Ramos (cell line): Measurements from ENCODE around the gene DHX57.
"Not testable (repeated sequence)": the region's sequence is repeated elsewhere in the genome, so short reads cannot be mapped to it uniquely, and the experiment has no call there.

Experiments used
- in situ Hi-C: fragments of 300-500 bp; cut with MboI; formaldehyde crosslinking; loops from one replicate; pipeline ENCODE4 v1.14.3; 2022; ENCODE audit warnings: low sequenced_read_pairs; ENCODE audit not compliant: unreplicated experiment

Gene DHX57

GRCh38 chr2:38808677-38809076 lies 67.1 kb downstream of the DHX57 start:
- in situ Hi-C loops: no loop called here

GRCh38 chr2:38806733-38807059 lies 69.0 kb downstream of the DHX57 start:
- in situ Hi-C loops: no loop called here

- in situ Hi-C loops: no loop called here
Measured at GRCh38 chr2:38806015-38806732, 69.6 kb downstream of the DHX57 start.

GRCh38 chr2:38797953-38798352 lies 77.8 kb downstream of the DHX57 start:
- in situ Hi-C loops: no loop called here

- in situ Hi-C loops: no loop called here
Measured at GRCh38 chr2:38797250-38797676, 78.5 kb downstream of the DHX57 start.

GRCh38 chr2:38795016-38795415 lies 80.7 kb downstream of the DHX57 start:
- in situ Hi-C loops: not testable (repeated sequence)

GRCh38 chr2:38794235-38794946 lies 81.3 kb downstream of the DHX57 start:
- in situ Hi-C loops: no loop called here

GRCh38 chr2:38793511-38793910 lies 82.2 kb downstream of the DHX57 start:
- in situ Hi-C loops: no loop called here

- in situ Hi-C loops: no loop called here
Measured at GRCh38 chr2:38792751-38793150, 83.0 kb downstream of the DHX57 start.

- in situ Hi-C loops: not testable (repeated sequence)
Measured at GRCh38 chr2:38792321-38792720, 83.4 kb downstream of the DHX57 start.

- in situ Hi-C loops: no loop called here
Measured at GRCh38 chr2:38791744-38792143, 84.0 kb downstream of the DHX57 start.

- in situ Hi-C loops: no loop called here
Measured at GRCh38 chr2:38789691-38790090, 86.0 kb downstream of the DHX57 start.

- in situ Hi-C loops: no loop called here
Measured at GRCh38 chr2:38788306-38788705, 87.4 kb downstream of the DHX57 start.

GRCh38 chr2:38783586-38783985 lies 92.1 kb downstream of the DHX57 start:
- in situ Hi-C loops: no loop called here

GRCh38 chr2:38778687-38779082 lies 97.0 kb downstream of the DHX57 start:
- in situ Hi-C loops: no loop called here

- in situ Hi-C loops: no loop called here
Measured at GRCh38 chr2:38776531-38776930, 99.2 kb downstream of the DHX57 start.

- in situ Hi-C loops: no loop called here
Measured at GRCh38 chr2:38775921-38776225, 99.9 kb downstream of the DHX57 start.

- in situ Hi-C loops: no loop called here
Measured at GRCh38 chr2:38775097-38775920, 100.4 kb downstream of the DHX57 start.

- in situ Hi-C loops: no loop called here
Measured at GRCh38 chr2:38771632-38772031, 104.1 kb downstream of the DHX57 start.

- in situ Hi-C loops: no loop called here
Measured at GRCh38 chr2:38765551-38765950, 110.2 kb downstream of the DHX57 start.

GRCh38 chr2:38765149-38765548 lies 110.6 kb downstream of the DHX57 start:
- in situ Hi-C loops: no loop called here
